PFSK-1 (cell line): ENCODE results near the gene RNF26.

Source experiments
- FOXP2 ChIP-seq: optimal IDR thresholded peaks from 2 replicates; pipeline ENCODE3; 2011; ENCODE audit warnings: borderline replicate concordance, control low read depth, inconsistent platforms; ENCODE audit not compliant: insufficient read depth; ENCODE audit errors: extremely low read length, extremely low read depth
- POLR2AphosphoS5 ChIP-seq: IDR thresholded peaks from 2 replicates; pipeline ENCODE4 v1.6.1; 2012; ENCODE audit warnings: low read depth, mild to moderate bottlenecking, control low read depth, low read length, moderate library complexity
- SIN3A ChIP-seq: IDR thresholded peaks from 2 replicates; pipeline ENCODE4 v1.6.1; 2012; ENCODE audit warnings: mild to moderate bottlenecking, low read length, moderate library complexity, borderline replicate concordance; ENCODE audit not compliant: insufficient read depth
- TAF1 ChIP-seq: IDR thresholded peaks from 2 replicates; pipeline ENCODE4 v1.6.1; 2012; ENCODE audit warnings: low read length, control low read depth, borderline replicate concordance; ENCODE audit not compliant: insufficient read depth
- TF ChIP-seq, protein P1 (sequence below), 2 experiments: IDR thresholded peaks; 2 replicates each; pipeline versions ENCODE4 v1.6.1 to v1.8.0; 2011 to 2012; ENCODE audit warnings: low read depth in 2 of 2, low read length in 2 of 2, control low read depth in 1 of 2, inconsistent platforms in 1 of 2, mild to moderate bottlenecking in 1 of 2, moderate library complexity in 1 of 2; ENCODE audit not compliant: insufficient read depth in 1 of 2

Gene RNF26

GRCh38 chr11:119323532-119324033, 10.7 kb upstream of the RNF26 start:
- TF ChIP-seq FOXP2 = no peak
- TF ChIP-seq, protein P1, sequence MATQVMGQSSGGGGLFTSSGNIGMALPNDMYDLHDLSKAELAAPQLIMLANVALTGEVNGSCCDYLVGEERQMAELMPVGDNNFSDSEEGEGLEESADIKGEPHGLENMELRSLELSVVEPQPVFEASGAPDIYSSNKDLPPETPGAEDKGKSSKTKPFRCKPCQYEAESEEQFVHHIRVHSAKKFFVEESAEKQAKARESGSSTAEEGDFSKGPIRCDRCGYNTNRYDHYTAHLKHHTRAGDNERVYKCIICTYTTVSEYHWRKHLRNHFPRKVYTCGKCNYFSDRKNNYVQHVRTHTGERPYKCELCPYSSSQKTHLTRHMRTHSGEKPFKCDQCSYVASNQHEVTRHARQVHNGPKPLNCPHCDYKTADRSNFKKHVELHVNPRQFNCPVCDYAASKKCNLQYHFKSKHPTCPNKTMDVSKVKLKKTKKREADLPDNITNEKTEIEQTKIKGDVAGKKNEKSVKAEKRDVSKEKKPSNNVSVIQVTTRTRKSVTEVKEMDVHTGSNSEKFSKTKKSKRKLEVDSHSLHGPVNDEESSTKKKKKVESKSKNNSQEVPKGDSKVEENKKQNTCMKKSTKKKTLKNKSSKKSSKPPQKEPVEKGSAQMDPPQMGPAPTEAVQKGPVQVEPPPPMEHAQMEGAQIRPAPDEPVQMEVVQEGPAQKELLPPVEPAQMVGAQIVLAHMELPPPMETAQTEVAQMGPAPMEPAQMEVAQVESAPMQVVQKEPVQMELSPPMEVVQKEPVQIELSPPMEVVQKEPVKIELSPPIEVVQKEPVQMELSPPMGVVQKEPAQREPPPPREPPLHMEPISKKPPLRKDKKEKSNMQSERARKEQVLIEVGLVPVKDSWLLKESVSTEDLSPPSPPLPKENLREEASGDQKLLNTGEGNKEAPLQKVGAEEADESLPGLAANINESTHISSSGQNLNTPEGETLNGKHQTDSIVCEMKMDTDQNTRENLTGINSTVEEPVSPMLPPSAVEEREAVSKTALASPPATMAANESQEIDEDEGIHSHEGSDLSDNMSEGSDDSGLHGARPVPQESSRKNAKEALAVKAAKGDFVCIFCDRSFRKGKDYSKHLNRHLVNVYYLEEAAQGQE (IDR thresholded peaks at IDR 0.05; ENCODE audit: insufficient read depth in 1 of 2, low read depth in 2 of 2, low read length in 2 of 2) = no peak
- no peak for TF ChIP-seq SIN3A
- no peak for TF ChIP-seq POLR2AphosphoS5
- TF ChIP-seq TAF1 = no peak

- TF ChIP-seq TAF1 (no peak), POLR2AphosphoS5 (no peak), FOXP2 (no peak)
Observed at GRCh38 chr11:119324189-119324588, 10.1 kb upstream of the RNF26 start.

DNA sequence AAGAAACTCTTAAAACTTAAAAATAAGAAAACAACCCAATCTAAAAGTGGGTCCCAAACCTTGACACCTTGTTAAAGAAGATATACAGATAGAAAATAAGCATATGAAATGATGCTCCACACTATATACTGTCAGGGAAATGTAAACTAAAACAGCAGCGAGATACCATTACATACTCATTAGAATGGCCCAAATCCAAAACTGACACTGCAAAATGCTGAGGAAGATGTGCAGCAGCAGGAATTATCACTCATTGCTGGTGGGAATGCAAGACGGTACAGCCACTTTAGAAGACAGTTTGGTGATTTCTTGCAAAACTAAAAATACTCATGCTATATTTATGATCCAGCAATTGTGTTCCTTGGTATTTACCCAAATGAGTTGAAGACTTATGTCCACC, 5.0 kb upstream of the RNF26 start:
- no peak for TF ChIP-seq TAF1
- TF ChIP-seq FOXP2 = no peak
- no peak for TF ChIP-seq SIN3A
- no peak for TF ChIP-seq POLR2AphosphoS5
- TF ChIP-seq, protein P1 (IDR thresholded peaks at IDR 0.05; ENCODE audit: insufficient read depth in 1 of 2, low read depth in 2 of 2, low read length in 2 of 2) = no peak

GRCh38 chr11:119330237-119330636, 4.1 kb upstream of the RNF26 start:
- TF ChIP-seq SIN3A (no peak), POLR2AphosphoS5 (no peak), FOXP2 (no peak), TAF1 (no peak)
- TF ChIP-seq, protein P1 (IDR thresholded peaks at IDR 0.05; ENCODE audit: insufficient read depth in 1 of 2, low read depth in 2 of 2, low read length in 2 of 2) = no peak

- TF ChIP-seq, protein P1 (IDR thresholded peaks at IDR 0.05; ENCODE audit: insufficient read depth in 1 of 2, low read depth in 2 of 2, low read length in 2 of 2) = no peak
- TF ChIP-seq POLR2AphosphoS5 (no peak), TAF1 (no peak), FOXP2 (no peak), SIN3A (no peak)
Observed at GRCh38 chr11:119332111-119332765, 2.1 kb upstream of the RNF26 start.
